GM10847 (cell line): ENCODE data around the gene HOXD4.

Experiments used
- POLR2A ChIP-seq: IDR thresholded peaks from 2 replicates; pipeline ENCODE4 v1.6.1; 2011; ENCODE audit not compliant: insufficient read length; ENCODE audit errors: extremely low read depth

HOXD4 gene

DNA sequence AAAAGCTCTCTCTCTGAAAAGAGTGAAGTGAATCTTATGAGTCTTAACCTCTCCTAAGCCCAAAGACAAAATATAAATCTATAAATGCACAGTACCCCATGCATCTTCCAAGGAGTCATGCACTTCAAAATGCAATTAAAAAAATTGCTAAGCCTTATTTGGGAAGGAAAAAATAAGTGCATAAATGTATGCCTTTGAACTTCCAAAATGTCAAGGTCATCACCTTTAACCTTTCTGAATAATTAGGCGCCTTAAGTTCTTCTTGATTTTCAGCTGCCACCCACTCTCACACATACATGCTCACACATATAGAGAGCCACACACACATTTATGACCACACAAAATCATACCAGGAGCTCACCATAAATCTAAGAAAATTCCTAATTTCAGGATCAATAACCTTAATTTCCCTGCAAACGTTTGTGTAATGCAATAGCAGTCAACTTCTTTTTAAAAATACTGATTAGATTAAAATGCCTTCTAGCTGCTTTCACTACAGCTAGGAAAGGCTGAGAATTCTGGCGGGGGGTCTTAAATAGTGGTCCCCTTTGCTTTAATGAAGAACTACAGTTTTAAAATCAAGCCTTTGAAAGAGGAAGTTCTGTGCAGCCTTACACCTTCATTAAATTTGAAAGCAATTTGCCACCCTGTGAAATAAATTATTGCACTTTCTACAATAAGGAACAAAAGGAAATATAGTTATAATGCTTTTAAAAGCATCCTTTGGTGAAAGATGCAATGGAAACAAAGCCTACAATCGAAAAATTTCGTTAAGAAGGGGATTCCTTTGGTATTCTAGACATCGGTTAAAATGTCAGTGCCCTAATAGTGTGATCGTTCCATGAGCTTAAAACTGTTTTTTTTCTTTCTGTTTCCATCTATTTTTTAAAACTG lies 40.7 kb upstream of the HOXD4 start:
- no peak for TF ChIP-seq POLR2A

DNA sequence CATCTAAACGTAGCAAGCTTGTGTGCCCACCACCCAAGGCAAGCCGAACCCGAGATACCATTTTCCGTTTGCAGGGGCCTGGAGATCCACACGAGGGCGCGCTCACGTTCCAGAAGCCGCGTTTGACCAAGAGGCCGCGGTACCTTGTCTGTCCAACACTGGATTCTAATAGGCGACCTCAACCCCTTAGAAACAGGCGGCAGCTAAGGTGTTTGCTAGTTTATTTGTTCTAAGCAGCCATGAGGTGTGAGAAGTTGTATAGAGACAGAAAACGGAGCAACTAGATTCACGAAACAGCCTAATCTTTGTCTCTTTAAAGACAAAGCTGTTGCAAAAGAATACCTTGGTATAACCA lies 40.1 kb upstream of the HOXD4 start:
- no peak for TF ChIP-seq POLR2A

DNA sequence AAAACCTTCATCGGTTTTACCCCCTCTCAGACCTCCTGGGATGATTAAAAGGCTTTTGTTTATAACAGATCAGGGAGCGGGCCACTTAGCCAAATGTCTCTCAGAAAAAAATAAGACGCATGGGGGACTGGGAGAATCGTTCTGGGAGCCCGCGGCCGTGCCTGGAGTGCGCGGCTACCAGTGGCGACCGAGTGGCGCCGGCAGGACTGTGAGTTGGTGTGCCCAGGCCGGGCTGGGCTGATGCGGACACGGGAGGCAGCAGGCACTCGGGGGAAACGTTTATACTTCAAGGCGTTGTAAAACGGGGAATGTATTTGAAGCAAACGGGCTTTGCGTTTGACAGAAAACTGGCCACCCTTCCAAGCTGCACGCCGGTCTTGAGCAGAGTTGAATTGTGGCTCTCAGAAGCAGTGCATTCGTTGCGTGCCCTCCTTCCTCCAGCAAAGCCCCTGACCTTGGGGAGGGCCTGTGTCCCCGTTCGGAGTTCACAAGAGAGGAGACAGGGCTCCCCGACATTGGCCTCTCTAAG lies 39.4 kb upstream of the HOXD4 start:
- no peak for TF ChIP-seq POLR2A

DNA sequence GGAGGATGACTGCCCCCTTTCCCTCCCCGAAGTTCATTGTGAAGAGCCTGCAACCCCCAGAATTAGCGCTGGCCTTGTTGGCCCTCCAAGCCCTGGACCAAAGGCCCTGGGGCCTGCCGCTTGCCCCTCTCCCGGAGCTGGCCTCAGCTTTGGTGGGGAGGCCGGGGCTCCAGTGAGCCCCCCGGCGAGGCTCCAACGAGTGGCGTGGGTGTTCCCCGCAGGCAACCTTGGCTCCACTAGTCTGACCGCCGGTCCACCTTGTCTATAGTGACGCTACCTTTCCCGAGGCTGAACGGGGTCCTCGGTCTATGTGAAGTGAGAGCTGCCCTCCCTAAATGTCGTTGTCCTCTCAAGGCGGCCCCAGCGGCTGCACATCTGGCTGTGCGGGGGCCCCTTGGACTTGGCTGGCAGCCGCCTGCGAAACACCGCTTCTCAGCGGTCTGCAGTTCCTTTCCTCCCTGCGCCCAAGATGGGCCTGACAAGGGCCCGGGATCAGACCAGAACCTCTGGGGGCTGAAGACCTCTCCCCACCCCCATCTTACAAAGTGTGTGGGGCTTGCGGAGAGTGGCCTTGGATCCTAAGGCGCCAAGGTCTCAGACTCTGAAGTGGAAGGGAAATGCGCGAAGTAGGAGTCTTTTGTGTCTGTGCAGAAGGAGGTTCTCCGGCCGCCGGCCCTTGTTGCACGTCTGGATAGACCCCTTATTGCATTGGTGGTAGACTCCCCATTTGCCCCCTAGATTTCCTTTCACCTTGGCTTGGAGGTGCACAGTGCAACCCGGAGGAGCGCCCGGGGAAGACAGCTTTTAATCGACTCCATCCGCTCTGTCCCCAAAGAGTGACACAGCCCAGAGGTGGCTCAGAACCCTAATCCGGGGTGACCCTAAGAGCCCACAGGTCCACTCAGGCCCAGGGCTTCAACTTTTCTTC lies 38.7 kb upstream of the HOXD4 start:
- no peak for TF ChIP-seq POLR2A

DNA sequence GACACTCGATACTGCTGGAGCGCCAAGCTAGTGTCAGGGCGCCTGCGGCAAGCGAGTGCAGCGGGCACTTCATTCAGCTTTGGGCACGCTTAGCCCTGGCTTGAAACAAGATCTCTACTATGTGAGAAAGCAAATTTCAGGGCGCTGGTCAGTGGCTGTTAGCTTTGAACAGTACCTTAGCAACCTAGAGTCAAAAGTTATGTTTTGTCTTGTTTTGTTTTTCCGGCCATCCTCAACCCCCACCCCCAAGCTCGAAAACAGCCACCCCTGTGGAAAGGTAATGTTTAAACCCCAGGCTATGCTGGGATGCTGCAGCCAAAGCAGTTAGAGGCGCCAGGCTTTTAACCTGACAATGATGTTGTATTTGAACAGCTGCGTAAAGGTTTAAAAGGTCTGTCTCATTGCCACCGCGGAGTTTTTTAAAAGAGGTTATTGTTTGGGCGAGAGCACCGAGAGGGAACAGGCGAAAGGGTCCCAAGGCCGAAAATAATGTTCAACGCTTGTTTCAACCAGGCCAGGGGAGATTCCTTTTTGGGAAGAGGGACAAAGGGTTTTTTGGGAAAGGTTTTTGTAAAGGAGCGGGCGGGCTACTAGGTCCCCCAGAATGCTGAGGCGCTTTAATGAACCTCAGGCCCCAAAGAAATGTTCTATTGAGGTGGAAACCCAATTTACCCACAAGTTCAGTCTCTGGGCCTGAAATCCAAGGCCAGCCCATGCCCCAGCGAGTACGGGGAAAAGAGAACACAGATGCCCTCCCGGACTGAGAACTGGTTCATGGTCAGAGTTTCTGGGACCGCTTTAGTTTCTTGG lies 37.0 kb upstream of the HOXD4 start:
- TF ChIP-seq POLR2A = no peak

DNA sequence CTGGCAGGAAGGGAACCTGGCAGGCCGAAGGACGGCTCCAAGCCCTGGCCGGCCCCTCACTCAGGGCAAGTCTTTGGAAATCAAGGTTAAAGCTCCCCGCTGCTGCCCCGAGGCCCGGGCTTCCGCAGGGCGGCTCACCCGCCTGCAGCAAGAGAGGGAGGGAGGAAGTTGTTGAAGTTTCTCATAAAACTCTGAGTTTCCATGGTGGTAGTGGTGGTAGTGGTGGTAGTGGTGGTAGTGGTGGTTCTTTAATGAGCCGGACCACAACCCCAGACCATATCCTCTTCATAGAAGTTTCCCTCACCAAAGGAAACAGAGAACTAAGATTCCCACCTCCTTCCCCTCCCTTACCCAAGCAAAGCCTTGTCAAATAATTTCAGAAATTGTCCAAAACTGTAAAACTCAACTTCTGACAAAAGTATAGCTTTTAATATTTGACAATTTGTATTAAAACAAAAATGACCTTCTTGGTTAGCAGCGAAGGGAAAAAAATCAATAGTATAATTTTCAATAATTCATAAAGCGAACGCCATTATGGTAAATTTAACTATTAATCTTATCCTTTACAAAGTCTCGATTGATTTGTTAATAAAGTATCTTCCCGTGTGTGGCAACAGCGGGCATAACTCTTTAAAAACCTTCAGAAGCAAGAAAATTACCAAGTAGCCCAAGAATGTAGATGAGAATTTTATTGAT lies 36.3 kb upstream of the HOXD4 start:
- no peak for TF ChIP-seq POLR2A

DNA sequence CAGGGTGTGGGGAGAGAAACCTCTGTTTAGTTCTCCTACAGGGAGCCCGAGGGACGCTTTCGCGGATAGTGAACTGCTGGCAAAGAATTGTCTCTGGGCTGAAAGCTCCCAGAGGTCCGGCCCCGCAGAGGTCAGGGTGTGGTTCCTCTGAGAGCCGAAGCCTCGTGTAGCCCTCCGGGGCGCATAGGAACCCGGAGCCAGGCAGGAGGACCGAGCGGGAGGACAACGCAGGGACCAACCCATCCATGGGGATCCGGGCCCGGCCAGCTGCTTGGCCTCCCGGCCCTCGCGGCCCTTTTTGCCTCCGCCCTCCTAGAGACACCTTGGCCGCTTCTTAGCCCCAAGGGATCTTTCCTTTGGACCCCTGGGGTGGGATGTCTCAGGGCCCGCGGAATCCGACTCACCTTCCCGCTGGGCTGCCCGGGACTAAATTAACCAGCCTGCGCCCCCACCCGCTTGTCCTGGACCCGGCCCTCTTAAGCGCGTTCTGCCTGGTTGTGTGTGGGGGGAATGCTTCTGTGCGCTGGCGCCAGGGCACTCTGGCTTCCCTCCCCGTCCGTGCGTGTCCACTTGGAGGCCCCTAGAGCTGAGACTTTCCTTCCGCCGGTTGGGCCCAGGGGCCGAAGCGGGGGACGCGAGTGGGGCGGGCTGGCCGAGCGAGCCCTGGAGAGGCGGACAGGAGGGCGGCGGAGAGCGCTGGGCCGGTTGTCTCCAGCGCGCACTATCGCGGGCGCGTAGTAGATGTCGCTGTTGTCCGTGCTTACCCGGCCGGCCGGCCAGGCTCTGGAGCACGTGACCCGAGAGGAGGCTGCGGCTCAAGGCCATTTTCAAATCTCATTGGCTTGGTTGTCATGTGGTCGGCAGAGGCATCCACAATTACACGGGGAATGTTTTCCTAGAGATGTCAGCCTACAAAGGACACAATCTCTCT lies 35.2 kb upstream of the HOXD4 start, which contains the start of gene HOXD10:
HOXD10 (plus strand) TSS at position 896 of the 931 bp plus-strand sequence. CDS start 56 bp downstream, outside the sequence.
- no peak for TF ChIP-seq POLR2A

DNA sequence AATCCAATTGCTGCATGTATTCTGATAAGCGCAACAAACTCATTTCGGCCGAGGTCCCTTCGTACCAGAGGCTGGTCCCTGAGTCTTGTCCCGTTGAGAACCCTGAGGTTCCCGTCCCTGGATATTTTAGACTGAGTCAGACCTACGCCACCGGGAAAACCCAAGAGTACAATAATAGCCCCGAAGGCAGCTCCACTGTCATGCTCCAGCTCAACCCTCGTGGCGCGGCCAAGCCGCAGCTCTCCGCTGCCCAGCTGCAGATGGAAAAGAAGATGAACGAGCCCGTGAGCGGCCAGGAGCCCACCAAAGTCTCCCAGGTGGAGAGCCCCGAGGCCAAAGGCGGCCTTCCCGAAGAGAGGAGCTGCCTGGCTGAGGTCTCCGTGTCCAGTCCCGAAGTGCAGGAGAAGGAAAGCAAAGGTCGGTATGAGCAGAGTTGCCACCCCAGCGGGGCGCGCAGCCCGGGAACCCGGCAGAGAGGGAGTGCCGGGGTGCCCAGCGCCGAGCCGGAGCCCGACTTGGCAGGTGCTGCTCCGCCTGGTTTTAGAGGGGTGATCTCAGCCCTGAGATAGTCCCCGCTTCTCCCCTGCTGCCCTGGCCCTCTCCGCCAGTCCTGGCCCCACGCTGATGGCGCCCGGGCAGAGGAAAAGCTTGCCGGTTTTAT lies 34.1 kb upstream of the HOXD4 start:
- no peak for TF ChIP-seq POLR2A

DNA sequence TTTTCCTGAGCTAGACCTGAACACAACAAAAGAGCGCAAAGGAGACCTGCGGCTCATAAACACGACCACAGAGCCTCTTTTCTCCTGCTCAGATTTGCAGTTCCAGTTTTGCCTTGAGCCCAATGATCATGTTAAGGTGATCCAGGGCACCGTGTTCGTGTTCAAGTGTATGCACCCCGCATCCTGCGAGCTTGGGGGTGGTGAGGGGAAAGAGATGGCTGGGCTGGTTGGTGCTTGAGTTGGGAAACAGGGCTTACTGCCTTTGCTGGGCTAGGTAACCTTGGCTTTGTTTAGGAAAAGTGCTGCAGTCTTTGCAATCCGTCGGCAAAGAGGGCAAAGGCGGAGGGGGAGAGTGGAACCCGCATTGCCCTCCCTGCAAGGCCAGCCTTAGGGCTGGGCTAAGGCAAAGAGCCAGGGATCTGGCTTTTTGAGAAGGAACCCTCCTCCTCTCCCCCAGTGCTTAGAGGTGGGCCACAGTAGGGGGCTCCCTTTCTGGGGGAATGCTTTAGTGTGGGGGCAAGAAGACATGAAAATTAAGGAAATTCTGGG lies 33.5 kb upstream of the HOXD4 start:
- TF ChIP-seq POLR2A = no peak

DNA sequence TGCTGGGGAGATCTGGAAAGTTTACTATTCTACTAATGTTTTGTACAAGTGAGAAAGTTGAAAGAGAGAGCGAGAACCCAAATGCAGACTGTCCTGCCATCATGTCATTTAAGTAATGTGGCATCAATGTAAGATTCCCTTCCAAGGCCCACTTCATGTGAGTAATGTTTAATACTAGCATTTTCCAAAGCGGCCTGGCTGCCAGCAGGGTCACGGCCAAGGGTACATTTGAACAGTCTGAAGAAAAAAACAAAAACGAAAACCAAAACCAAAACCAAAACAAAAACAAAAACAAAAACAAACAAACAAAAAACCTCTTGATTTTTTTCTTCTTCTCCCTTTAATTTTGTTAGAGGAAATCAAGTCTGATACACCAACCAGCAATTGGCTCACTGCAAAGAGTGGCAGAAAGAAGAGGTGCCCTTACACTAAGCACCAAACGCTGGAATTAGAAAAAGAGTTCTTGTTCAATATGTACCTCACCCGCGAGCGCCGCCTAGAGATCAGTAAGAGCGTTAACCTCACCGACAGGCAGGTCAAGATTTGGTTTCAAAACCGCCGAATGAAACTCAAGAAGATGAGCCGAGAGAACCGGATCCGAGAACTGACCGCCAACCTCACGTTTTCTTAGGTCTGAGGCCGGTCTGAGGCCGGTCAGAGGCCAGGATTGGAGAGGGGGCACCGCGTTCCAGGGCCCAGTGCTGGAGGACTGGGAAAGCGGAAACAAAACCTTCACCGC lies 32.6 kb upstream of the HOXD4 start:
- TF ChIP-seq POLR2A = no peak

DNA sequence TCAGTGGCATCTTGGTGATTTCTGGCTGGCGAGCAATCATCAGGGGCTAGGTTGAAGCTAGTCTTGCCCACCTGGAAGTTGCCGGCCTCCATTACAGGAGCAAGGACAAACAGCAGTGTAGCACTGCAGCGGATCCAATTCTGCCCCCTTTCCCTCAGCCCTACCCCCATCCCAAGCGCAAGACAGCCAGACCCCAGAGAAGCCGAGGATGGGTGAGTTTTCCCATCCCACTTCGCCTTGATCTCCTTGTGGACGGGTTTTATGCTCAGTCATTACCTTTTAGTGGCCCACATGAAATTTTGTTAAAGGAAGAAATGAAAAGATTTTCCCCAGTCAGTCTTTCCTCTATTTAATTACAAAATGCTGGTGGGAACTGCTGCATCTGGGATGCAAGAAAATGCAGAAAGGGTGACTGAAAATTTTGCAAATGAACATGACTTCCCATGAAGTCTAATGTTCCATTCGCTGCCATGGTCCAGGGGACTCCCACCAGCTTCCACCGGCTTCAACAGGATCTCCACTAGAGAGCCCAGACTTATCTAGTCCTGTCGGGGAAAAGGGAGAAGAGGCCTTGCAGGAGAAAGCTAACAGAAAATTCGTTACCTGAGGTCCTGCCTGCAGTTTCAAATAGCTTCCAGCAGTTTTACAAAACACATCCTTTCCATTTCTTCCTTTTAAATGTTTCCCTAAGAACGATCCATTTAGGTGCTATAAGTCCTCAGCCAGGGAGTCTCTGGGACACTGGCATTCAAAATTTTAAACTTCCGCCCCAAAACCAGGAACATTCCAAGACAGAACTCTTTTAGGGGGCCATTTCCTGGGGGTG lies 30.8 kb upstream of the HOXD4 start:
- TF ChIP-seq POLR2A = no peak
